ENCODE data around the gene PDE6C. TPM values are rescaled to one million over a fixed set of nuclear protein-coding genes. Genes with fewer than 3 reads are reported as not detected.

The PDE6C gene
- total and polyA plus RNA-seq, 9 donors: 0.02 TPM; not detected in 8

DNA sequence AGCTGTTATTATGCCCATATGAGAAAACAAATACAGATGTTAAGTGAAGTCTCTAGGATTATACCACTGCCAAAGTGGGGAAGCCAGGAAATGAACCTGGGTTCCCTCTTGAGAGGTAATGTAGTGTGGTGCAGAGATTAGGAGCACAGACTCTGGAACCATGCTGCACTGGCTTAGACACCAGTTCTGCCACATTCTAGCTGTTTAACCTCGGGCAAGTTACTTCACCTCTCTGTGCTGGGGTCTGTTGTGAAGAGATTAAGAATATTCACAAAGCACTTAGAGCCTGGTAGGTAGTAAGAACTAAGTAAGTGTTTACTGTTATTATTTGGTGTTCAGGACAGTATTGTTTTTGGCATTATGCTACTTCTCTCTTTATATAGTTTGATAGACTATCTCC, 41.9 kb downstream of the PDE6C start:
- WGBS, 3 donors: 77 to 94% (median 85%) methylated on average over 1 of the region's 1 CpG
- Histone ChIP-seq H3K4me3 (no peak overlapping the region), H3K27ac (no peak overlapping the region), H3K36me3 (no peaks in the 10 kb centered on the region), H3K4me1 (ENCODE audit: insufficient read depth) (no peaks in the 10 kb centered on the region), H3K9me3 (no peaks in the 10 kb centered on the region), H3K27me3 (no peaks in the 10 kb centered on the region)
- no peak for DNase-seq
- TF ChIP-seq POLR2A (IDR thresholded peaks at IDR 0.05): no peak
- TF ChIP-seq EP300 (IDR thresholded peaks at IDR 0.05): no peak
- no peak for TF ChIP-seq CTCF (IDR thresholded peaks at IDR 0.05)
- intact Hi-C loops (cut with DNase I): no loop called here

- H3K36me3 ChIP-seq: no peaks in the 10 kb centered on the region
- WGBS, 3 donors: 65 to 77% (median 68%) methylated on average over 1 of the region's 1 CpG
- H3K27me3 ChIP-seq: no peaks in the 10 kb centered on the region
- H3K27ac ChIP-seq: no peak overlapping the region
- H3K4me1 ChIP-seq (ENCODE audit: insufficient read depth): no peaks in the 10 kb centered on the region
- H3K4me3 ChIP-seq: no peak overlapping the region
- TF ChIP-seq CTCF (IDR thresholded peaks at IDR 0.05) (no peak), EP300 (IDR thresholded peaks at IDR 0.05) (no peak), POLR2A (IDR thresholded peaks at IDR 0.05) (no peak)
- no peak for DNase-seq
- H3K9me3 ChIP-seq: no peaks in the 10 kb centered on the region
- intact Hi-C loops (cut with DNase I): no loop called here
Measured at GRCh38 chr10:93656155-93656554, 43.8 kb downstream of the PDE6C start.

GRCh38 chr10:93657757-93658156, 45.4 kb downstream of the PDE6C start:
- no peaks in the 10 kb centered on the region for H3K4me1 ChIP-seq (ENCODE audit: insufficient read depth)
- TF ChIP-seq EP300 (IDR thresholded peaks at IDR 0.05) (no peak), POLR2A (IDR thresholded peaks at IDR 0.05) (no peak), CTCF (IDR thresholded peaks at IDR 0.05) (no peak)
- no peaks in the 10 kb centered on the region for H3K27me3 ChIP-seq
- H3K36me3 ChIP-seq: no peaks in the 10 kb centered on the region
- H3K4me3 ChIP-seq: no peak overlapping the region
- H3K9me3 ChIP-seq: no peaks in the 10 kb centered on the region
- H3K27ac ChIP-seq: no peak overlapping the region
- WGBS, 3 donors: 5 to 23% (median 19%) methylated on average over 1 of the region's 1 CpG
- no peak for DNase-seq
- intact Hi-C loops (cut with DNase I): no loop called here

DNA sequence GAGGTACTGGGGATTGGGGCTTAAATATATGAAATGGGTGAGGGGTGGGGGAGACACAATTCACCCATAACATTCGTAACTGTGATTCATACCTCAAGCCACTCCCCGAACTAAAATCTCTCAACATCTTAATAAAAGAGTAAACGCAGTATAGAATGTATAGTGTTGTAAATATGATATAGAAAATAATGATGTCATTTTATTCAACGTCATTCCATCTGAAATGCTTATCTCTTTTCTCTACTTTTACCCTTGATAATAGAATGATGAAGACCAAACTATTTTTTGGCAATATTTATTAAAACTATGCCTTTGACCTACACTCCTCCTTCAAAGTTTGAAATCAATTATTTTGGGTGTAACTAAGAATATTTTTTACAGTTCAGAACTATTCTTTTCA, 53.7 kb downstream of the PDE6C start:
- no peak for TF ChIP-seq POLR2A (IDR thresholded peaks at IDR 0.05)
- TF ChIP-seq CTCF (IDR thresholded peaks at IDR 0.05): no peak
- no peak for TF ChIP-seq EP300 (IDR thresholded peaks at IDR 0.05)

GRCh38 chr10:93667795-93668194, 55.5 kb downstream of the PDE6C start:
- intact Hi-C loops (cut with DNase I): no loop called here
- 93 to 99% (median 97%) methylated on average over 3 of the region's 3 CpGs for WGBS, 3 donors
- Histone ChIP-seq H3K27me3 (no peaks in the 10 kb centered on the region), H3K27ac (no peak overlapping the region), H3K4me1 (ENCODE audit: insufficient read depth) (no peaks in the 10 kb centered on the region), H3K36me3 (no peaks in the 10 kb centered on the region), H3K4me3 (no peak overlapping the region), H3K9me3 (no peaks in the 10 kb centered on the region)
- no peak for TF ChIP-seq EP300 (IDR thresholded peaks at IDR 0.05)
- no peak for DNase-seq

More for the DNA sequence above, 53.7 kb downstream of the PDE6C start:
- intact Hi-C loops (cut with DNase I): no loop called here
- Histone ChIP-seq H3K36me3 (no peaks in the 10 kb centered on the region), H3K27me3 (no peaks in the 10 kb centered on the region), H3K4me3 (no peak overlapping the region), H3K27ac (no peak overlapping the region), H3K4me1 (ENCODE audit: insufficient read depth) (no peaks in the 10 kb centered on the region), H3K9me3 (no peaks in the 10 kb centered on the region)
- no peak for DNase-seq
- WGBS, 3 donors: 92 to 96% (median 93%) methylated on average over 4 of the region's 4 CpGs
